ENCODE results near the gene ELOVL5.

DNA sequence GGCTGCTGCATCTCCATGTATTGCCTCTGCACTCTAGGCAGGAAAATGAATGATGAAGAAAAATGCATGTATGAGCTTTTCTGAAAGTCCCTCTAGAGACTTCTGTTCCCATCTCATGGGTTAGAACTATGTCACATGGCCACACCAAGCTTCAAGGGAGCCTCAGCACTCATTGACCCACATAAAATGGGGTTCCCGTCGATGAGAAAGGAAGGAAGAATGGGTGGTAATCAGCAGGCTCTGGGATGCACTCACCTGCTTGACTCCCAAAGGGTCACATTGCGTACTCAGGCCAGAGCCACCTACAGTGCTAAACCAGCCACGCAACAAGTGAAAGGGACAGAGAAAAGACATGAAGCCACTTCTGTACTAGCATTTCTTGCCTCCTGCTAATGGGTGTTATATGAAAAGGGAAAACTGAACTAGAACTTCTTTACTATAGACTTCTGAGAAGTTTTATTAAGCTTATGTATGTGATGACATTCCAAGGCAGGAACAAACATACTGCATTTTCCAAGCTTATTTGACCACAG lies 104.3 kb downstream of the ELOVL5 start:
- TF ChIP-seq ZNF384 (IDR thresholded peaks at IDR 0.05) (no peak), HDGF (IDR thresholded peaks at IDR 0.05; ENCODE audit: borderline replicate concordance) (no peak), NFRKB (IDR thresholded peaks at IDR 0.05) (no peak), BHLHE40 (IDR thresholded peaks at IDR 0.05; ENCODE audit: borderline replicate concordance) (no peak), CTBP1 (IDR thresholded peaks at IDR 0.05; ENCODE audit: borderline replicate concordance) (no peak)

Data from HEK293T (cell line).